Measurements from ENCODE around the gene GPR162.

Gene GPR162

GRCh38 chr12:6832125-6832524 is 10.5 kb downstream of the GPR162 start:
- Histone ChIP-seq H3K4me2 (ENCODE audit: low read length) (no peak overlapping the region), H3K27ac (ENCODE audit: low read depth, low read length, poor library complexity, severe bottlenecking) (no peak overlapping the region), H3K9ac (ENCODE audit: low read length) (no peak overlapping the region), H2AFZ (ENCODE audit: low read length) (no peak overlapping the region), H3K79me2 (ENCODE audit: insufficient read depth, low read length) (no peaks in the 10 kb centered on the region), H4K20me1 (ENCODE audit: insufficient read depth, low read length) (no peaks in the 10 kb centered on the region), H3K9me3 (ENCODE audit: low read length) (no peaks in the 10 kb centered on the region), H3K36me3 (ENCODE audit: insufficient read depth, low read length) (no peaks in the 10 kb centered on the region), H3K4me1 (ENCODE audit: insufficient read depth, low read length, severe bottlenecking) (peaks cover 10% of the 10 kb centered on the region), H3K27me3 (ENCODE audit: insufficient read depth, low read length) (no peaks in the 10 kb centered on the region), H3K9me2 (ENCODE audit: low read depth, low read length) (no peaks in the 10 kb centered on the region), H3F3A (ENCODE audit: insufficient read depth, low read length) (no peaks in the 10 kb centered on the region), H3K4me3 (ENCODE audit: low read depth, low read length, poor library complexity, severe bottlenecking) (no peak overlapping the region)
- TF ChIP-seq CTCF (IDR thresholded peaks at IDR 0.05; ENCODE audit: low read length): no peak
- TF ChIP-seq EZH2 (IDR thresholded peaks at IDR 0.05; ENCODE audit: borderline replicate concordance, low read length): no peak

- peaks cover 10% of the 10 kb centered on the region for H3K4me1 ChIP-seq (ENCODE audit: insufficient read depth, low read length, severe bottlenecking)
- no peaks in the 10 kb centered on the region for H3K9me3 ChIP-seq (ENCODE audit: low read length)
- H3K79me2 ChIP-seq (ENCODE audit: insufficient read depth, low read length): no peaks in the 10 kb centered on the region
- no peak overlapping the region for H3K27ac ChIP-seq (ENCODE audit: low read depth, low read length, poor library complexity, severe bottlenecking)
- no peak overlapping the region for H3K4me2 ChIP-seq (ENCODE audit: low read length)
- H3K36me3 ChIP-seq (ENCODE audit: insufficient read depth, low read length): no peaks in the 10 kb centered on the region
- H3F3A ChIP-seq (ENCODE audit: insufficient read depth, low read length): no peaks in the 10 kb centered on the region
- H3K4me3 ChIP-seq (ENCODE audit: low read depth, low read length, poor library complexity, severe bottlenecking): no peak overlapping the region
- TF ChIP-seq CTCF (IDR thresholded peaks at IDR 0.05; ENCODE audit: low read length): no peak
- no peak for TF ChIP-seq EZH2 (IDR thresholded peaks at IDR 0.05; ENCODE audit: borderline replicate concordance, low read length)
- H3K27me3 ChIP-seq (ENCODE audit: insufficient read depth, low read length): no peaks in the 10 kb centered on the region; the same call in 1 of the 2 replicates
- no peak overlapping the region for H2AFZ ChIP-seq (ENCODE audit: low read length)
- H3K9ac ChIP-seq (ENCODE audit: low read length): no peak overlapping the region
- no peaks in the 10 kb centered on the region for H4K20me1 ChIP-seq (ENCODE audit: insufficient read depth, low read length)
- H3K9me2 ChIP-seq (ENCODE audit: low read depth, low read length): no peaks in the 10 kb centered on the region
Measured at GRCh38 chr12:6833189-6833890, 11.7 kb downstream of the GPR162 start.

GRCh38 chr12:6834254-6834653 is 12.6 kb downstream of the GPR162 start:
- Histone ChIP-seq H3K36me3 (ENCODE audit: insufficient read depth, low read length) (no peaks in the 10 kb centered on the region), H3K4me1 (ENCODE audit: insufficient read depth, low read length, severe bottlenecking) (peaks cover 6% of the 10 kb centered on the region)

More at GRCh38 chr12:6834254-6834653, 12.6 kb downstream of the GPR162 start:
- no peak overlapping the region for H2AFZ ChIP-seq (ENCODE audit: low read length)
- no peak overlapping the region for H3K4me3 ChIP-seq (ENCODE audit: low read depth, low read length, poor library complexity, severe bottlenecking)
- H3K9ac ChIP-seq (ENCODE audit: low read length): no peak overlapping the region
- no peaks in the 10 kb centered on the region; the same call in 1 of the 2 replicates for H3K27me3 ChIP-seq (ENCODE audit: insufficient read depth, low read length)
- no peaks in the 10 kb centered on the region for H3K9me3 ChIP-seq (ENCODE audit: low read length)
- H3K9me2 ChIP-seq (ENCODE audit: low read depth, low read length): no peaks in the 10 kb centered on the region
- H3K4me2 ChIP-seq (ENCODE audit: low read length): no peak overlapping the region
- no peaks in the 10 kb centered on the region for H3K79me2 ChIP-seq (ENCODE audit: insufficient read depth, low read length)
- no peaks in the 10 kb centered on the region for H3F3A ChIP-seq (ENCODE audit: insufficient read depth, low read length)
- no peak overlapping the region for H3K27ac ChIP-seq (ENCODE audit: low read depth, low read length, poor library complexity, severe bottlenecking)
- H4K20me1 ChIP-seq (ENCODE audit: insufficient read depth, low read length): no peaks in the 10 kb centered on the region
- TF ChIP-seq EZH2 (IDR thresholded peaks at IDR 0.05; ENCODE audit: borderline replicate concordance, low read length) (no peak), CTCF (IDR thresholded peaks at IDR 0.05; ENCODE audit: low read length) (no peak)

All from OCI-LY1 (cell line).